ENCODE measurements around the gene KRTAP29-1.

The KRTAP29-1 gene

DNA sequence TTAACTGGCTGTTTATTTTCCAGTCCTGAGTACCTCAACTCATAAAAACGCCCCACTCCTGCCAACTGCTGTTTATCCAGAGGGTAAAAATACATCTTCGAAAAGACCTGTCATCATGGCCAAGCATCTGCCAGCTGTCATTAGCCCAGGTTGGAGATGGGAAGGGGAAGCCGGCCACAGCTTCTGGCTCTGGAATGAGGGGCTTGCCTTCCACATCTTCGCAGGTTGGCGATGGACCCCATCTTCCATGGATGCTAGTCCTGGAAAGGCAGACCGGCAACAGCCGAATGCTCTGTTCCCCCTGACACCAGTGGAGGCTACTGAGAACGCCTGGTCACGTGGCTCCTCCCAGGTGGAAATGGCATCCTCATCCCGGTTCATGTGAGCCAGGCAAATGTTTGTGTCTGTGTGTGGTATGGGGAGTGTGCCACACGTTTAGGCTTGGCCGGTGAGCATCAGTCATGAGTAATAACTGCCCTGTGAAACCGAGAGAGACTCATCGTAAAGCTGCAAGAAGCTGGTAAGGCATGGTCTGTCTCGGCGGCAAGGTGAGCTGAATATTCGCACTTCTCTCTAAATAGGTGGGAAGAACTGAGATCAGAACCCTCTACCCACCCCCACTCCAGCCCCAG, 13.3 kb upstream of the KRTAP29-1 start:
- CTCF ChIA-PET = no interaction called here
- no peak for TF ChIP-seq HDGF (IDR thresholded peaks at IDR 0.05; ENCODE audit: borderline replicate concordance)
- no peak for TF ChIP-seq SP1 (IDR thresholded peaks at IDR 0.05)
- TF ChIP-seq ARNT (IDR thresholded peaks at IDR 0.05) = no peak
- TF ChIP-seq NFRKB (IDR thresholded peaks at IDR 0.05) = no peak
- no peak for TF ChIP-seq FOXK2 (IDR thresholded peaks at IDR 0.05)
- TF ChIP-seq BHLHE40 (IDR thresholded peaks at IDR 0.05; ENCODE audit: borderline replicate concordance) = no peak
- no peak for TF ChIP-seq FOXM1 (IDR thresholded peaks at IDR 0.05; ENCODE audit: borderline replicate concordance)
- TF ChIP-seq CTBP1 (IDR thresholded peaks at IDR 0.05; ENCODE audit: borderline replicate concordance) = no peak
- no peak for TF ChIP-seq ZNF384 (IDR thresholded peaks at IDR 0.05)
- TF ChIP-seq SUZ12 (IDR thresholded peaks at IDR 0.05) = no peak
- no peak for TF ChIP-seq PKNOX1 (IDR thresholded peaks at IDR 0.05)
- no peak for TF ChIP-seq TARDBP (IDR thresholded peaks at IDR 0.05)
- TF ChIP-seq L3MBTL2 (conservative IDR thresholded peaks at IDR 0.05) = no peak
- no peak for TF ChIP-seq LEF1 (IDR thresholded peaks at IDR 0.05; ENCODE audit: borderline replicate concordance)
- TF ChIP-seq FOXA1 (IDR thresholded peaks at IDR 0.05) = no peak
- TF ChIP-seq ELF4 (IDR thresholded peaks at IDR 0.05) = no peak
- no peak for DNase-seq (ENCODE audit: extremely low spot score)
- POLR2A ChIA-PET = no interaction called here

DNA sequence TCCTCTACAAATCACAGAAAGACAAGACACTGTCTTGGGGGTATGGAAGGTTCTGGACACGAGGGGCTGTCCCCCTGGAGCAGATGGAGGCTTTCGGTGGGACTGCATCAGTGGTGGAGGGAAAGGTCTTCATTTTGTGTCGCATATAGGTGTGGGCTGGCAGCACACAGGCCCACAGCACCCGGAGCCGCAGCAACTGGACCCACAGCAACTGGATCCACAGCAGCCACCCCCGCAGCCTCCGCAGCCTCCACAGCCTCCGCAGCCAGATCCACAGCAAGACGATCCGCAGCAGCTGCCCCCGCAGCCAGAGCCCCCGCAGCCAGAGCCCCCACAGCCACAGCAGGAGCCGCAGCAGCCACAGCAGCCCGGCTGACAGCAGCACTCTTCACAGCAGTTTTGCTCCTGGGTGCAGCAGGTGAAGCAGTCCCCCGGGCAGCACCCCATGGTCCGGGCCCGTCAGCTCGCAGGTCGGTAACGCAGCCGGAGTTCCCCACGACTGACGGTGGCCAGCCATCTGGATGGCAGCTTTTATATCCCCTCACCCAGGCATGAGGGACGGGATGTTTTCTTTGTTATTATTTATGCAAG, 12.6 kb upstream of the KRTAP29-1 start, which contains the start of gene KRTAP17-1:
Gene KRTAP17-1 (minus strand): TSS at position 507 of the 591 bp plus-strand sequence. CDS start 60 bp downstream, at position 447.
- POLR2A ChIA-PET = no interaction called here

DNA sequence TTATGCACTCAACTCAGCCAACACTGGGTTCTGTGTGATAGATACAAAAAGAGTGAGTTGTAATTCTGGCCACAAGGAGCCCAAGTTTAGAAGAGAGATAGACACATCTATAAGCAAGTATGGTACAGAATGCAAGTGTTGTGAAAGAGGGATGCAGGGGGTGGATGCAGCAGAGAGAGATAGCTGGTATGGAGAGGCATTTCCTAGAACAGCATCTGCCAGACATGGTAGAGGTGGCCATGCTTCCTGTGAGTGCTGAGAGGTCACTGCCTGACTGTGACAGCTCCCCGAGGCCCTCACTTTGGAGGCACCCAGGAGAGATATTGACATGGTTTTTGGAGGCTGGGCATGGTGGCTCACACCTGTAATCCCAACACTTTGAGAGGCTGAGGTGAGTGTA, 8.5 kb upstream of the KRTAP29-1 start:
- no peak for DNase-seq (ENCODE audit: extremely low spot score)
- TF ChIP-seq TARDBP (IDR thresholded peaks at IDR 0.05) = no peak
- no peak for TF ChIP-seq HDGF (IDR thresholded peaks at IDR 0.05; ENCODE audit: borderline replicate concordance)
- ChIA-PET CTCF (no interaction called here), POLR2A (no interaction called here)

More for the DNA sequence above, 12.6 kb upstream of the KRTAP29-1 start, which contains the start of gene KRTAP17-1:
- CTCF ChIA-PET = no interaction called here
- no peak for TF ChIP-seq BHLHE40 (IDR thresholded peaks at IDR 0.05; ENCODE audit: borderline replicate concordance)
- no peak for TF ChIP-seq FOXK2 (IDR thresholded peaks at IDR 0.05)
- no peak for TF ChIP-seq CTBP1 (IDR thresholded peaks at IDR 0.05; ENCODE audit: borderline replicate concordance)
- no peak for TF ChIP-seq LEF1 (IDR thresholded peaks at IDR 0.05; ENCODE audit: borderline replicate concordance)
- TF ChIP-seq HDGF (IDR thresholded peaks at IDR 0.05; ENCODE audit: borderline replicate concordance) = no peak
- no peak for TF ChIP-seq FOXA1 (IDR thresholded peaks at IDR 0.05)
- no peak for TF ChIP-seq ARNT (IDR thresholded peaks at IDR 0.05)
- no peak for TF ChIP-seq SUZ12 (IDR thresholded peaks at IDR 0.05)
- TF ChIP-seq NFRKB (IDR thresholded peaks at IDR 0.05) = no peak
- TF ChIP-seq ZNF384 (IDR thresholded peaks at IDR 0.05) = no peak
- no peak for TF ChIP-seq TARDBP (IDR thresholded peaks at IDR 0.05)
- TF ChIP-seq FOXM1 (IDR thresholded peaks at IDR 0.05; ENCODE audit: borderline replicate concordance) = no peak
- no peak for TF ChIP-seq L3MBTL2 (conservative IDR thresholded peaks at IDR 0.05)
- TF ChIP-seq PKNOX1 (IDR thresholded peaks at IDR 0.05) = no peak
- no peak for DNase-seq (ENCODE audit: extremely low spot score)

DNA sequence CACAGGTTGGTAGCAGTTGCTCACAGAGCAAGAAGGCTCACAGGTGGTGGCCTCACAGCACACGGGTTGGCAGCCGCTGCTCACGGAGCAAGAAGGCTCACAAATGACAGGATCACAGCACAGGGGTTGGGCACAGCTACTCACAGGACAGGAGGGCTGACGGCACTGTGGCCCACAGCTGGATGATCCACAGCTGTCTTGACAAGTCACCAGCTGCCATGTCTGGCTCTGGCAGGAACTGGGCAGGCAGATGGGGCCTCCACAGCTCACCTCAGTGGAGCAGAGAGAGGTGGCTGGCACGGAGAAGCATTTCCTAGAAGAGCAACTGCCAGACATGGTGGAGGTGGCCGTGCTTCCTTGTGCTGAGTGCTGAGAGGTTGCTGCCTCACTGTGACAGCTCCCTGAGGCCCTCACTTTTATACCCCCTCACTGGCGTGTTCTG, 6.3 kb upstream of the KRTAP29-1 start, which contains the start of gene KRTAP16-1:
Gene KRTAP16-1 (minus strand): TSS at position 392 of the 442 bp plus-strand sequence. CDS start 56 bp downstream, at position 336.
- POLR2A ChIA-PET = no interaction called here
- DNase-seq (ENCODE audit: extremely low spot score) = no peak
- CTCF ChIA-PET = interaction anchor here (1.8 kb wide), 1 partner anchor 13 kb away, joined by 7 read pairs; no protein-coding TSS in a partner anchor
- no peak for TF ChIP-seq CTBP1 (IDR thresholded peaks at IDR 0.05; ENCODE audit: borderline replicate concordance)
- TF ChIP-seq ZNF384 (IDR thresholded peaks at IDR 0.05) = no peak
- TF ChIP-seq FOXA1 (IDR thresholded peaks at IDR 0.05) = no peak
- no peak for TF ChIP-seq FOXK2 (IDR thresholded peaks at IDR 0.05)
- TF ChIP-seq HDGF (IDR thresholded peaks at IDR 0.05; ENCODE audit: borderline replicate concordance) = no peak
- TF ChIP-seq NFRKB (IDR thresholded peaks at IDR 0.05) = no peak
- no peak for TF ChIP-seq SUZ12 (IDR thresholded peaks at IDR 0.05)
- TF ChIP-seq LEF1 (IDR thresholded peaks at IDR 0.05; ENCODE audit: borderline replicate concordance) = no peak

DNA sequence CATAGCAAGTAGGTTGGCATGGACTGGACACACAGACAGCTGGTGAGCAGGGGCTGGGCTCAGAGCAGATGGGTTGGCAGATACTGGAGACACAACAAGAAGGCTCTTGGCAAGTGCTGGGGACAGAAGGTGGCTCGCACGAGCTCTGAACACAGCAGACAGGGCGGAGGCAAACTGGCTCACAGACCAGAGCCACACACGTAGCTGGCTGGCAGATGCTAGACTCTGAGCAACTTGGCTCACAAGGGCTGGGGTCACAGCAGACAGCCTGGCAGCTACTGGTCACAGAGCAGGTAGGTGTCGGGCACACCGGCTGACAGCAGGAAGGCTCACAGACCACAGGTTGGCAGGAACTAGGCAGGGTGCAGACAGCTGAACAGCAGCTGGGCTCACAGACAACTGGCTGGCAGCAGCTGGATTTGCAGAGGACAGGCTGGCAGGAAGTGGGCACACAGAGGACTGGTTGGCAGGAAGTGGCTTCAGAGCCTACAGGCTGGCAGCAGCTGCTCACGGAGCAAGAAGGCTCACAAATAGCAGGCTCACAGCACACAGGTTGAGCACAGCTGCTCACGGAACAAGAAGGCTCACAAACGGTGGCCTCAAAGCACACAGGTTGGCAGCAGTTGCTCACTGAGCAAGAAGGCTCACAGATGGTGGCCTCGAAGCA, 5.7 kb upstream of the KRTAP29-1 start:
- no peak for TF ChIP-seq HDGF (IDR thresholded peaks at IDR 0.05; ENCODE audit: borderline replicate concordance)
- no peak for TF ChIP-seq FOXM1 (IDR thresholded peaks at IDR 0.05; ENCODE audit: borderline replicate concordance)
- no peak for TF ChIP-seq BHLHE40 (IDR thresholded peaks at IDR 0.05; ENCODE audit: borderline replicate concordance)
- no peak for TF ChIP-seq FOXK2 (IDR thresholded peaks at IDR 0.05)
- TF ChIP-seq FOXA1 (IDR thresholded peaks at IDR 0.05) = no peak
- no peak for TF ChIP-seq SP1 (IDR thresholded peaks at IDR 0.05)
- TF ChIP-seq ZNF384 (IDR thresholded peaks at IDR 0.05) = no peak
- no peak for TF ChIP-seq PKNOX1 (IDR thresholded peaks at IDR 0.05)
- no peak for TF ChIP-seq NFRKB (IDR thresholded peaks at IDR 0.05)
- no peak for TF ChIP-seq ARNT (IDR thresholded peaks at IDR 0.05)
- no peak for TF ChIP-seq SUZ12 (IDR thresholded peaks at IDR 0.05)
- POLR2A ChIA-PET = no interaction called here
- CTCF ChIA-PET = interaction anchor here (0.6 to 1.8 kb wide), 2 partner anchors 14 to 346 kb away, joined by 3 to 7 read pairs; no protein-coding TSS in a partner anchor
- DNase-seq (ENCODE audit: extremely low spot score) = no peak

All from HEK293T (cell line).